Lung (tissue), 12 donors: Measurements from ENCODE around the gene MMS19. TPM values are rescaled to one million over a fixed set of nuclear protein-coding genes. Genes with fewer than 3 reads are reported as not detected.

ENCODE experiments used
- ATAC-seq: fragments of 200-7000 bp; cut with Tn5 transposase; one replicate; pipeline ENCODE4 v1.9.1; 2020; ENCODE audit warnings: moderate number of reproducible peaks; ENCODE audit not compliant: insufficient read depth, low FRiP score
- DNase-seq, 3 donors: peaks; one replicate each; pipeline ENCODE4 v3.0.0-alpha.2; 2013 to 2017
- H3K27ac ChIP-seq, 2 donors: one replicate each; pipeline ENCODE4 v1.5.1; 2013; ENCODE audit warnings: mild to moderate bottlenecking in 2 of 2, moderate library complexity in 2 of 2, control low read depth in 1 of 2, inconsistent platforms in 1 of 2, low read depth in 1 of 2, low read length in 1 of 2
- H3K27me3 ChIP-seq, 3 donors: one replicate each; pipeline ENCODE4 v1.5.1; 2013; ENCODE audit warnings: low read length in 2 of 3; ENCODE audit not compliant: control insufficient read depth in 3 of 3, insufficient read depth in 3 of 3
- H3K36me3 ChIP-seq, 4 donors: one replicate each; pipeline ENCODE4 v1.5.1; 2013; ENCODE audit warnings: low read length in 4 of 4, mild to moderate bottlenecking in 1 of 4, moderate library complexity in 1 of 4; ENCODE audit not compliant: control insufficient read depth in 4 of 4, insufficient read depth in 4 of 4
- H3K4me1 ChIP-seq, 5 donors: one replicate each; pipeline ENCODE4 v1.5.1; 2013; ENCODE audit warnings: low read length in 5 of 5, mild to moderate bottlenecking in 2 of 5, moderate library complexity in 1 of 5; ENCODE audit not compliant: control insufficient read depth in 5 of 5, insufficient read depth in 5 of 5
- H3K4me3 ChIP-seq: one replicate; pipeline ENCODE4 v1.5.1; 2013; ENCODE audit warnings: mild to moderate bottlenecking, control low read depth, moderate library complexity
- H3K9ac ChIP-seq, 2 donors: one replicate each; pipeline ENCODE4 v1.5.1; 2013; ENCODE audit warnings: low read length in 2 of 2, control low read depth in 1 of 2; ENCODE audit not compliant: insufficient read depth in 1 of 2
- H3K9me3 ChIP-seq, 4 donors: one replicate each; pipeline ENCODE4 v1.5.1; 2013; ENCODE audit warnings: low read length in 3 of 4, mild to moderate bottlenecking in 1 of 4, moderate library complexity in 1 of 4; ENCODE audit not compliant: control insufficient read depth in 4 of 4, insufficient read depth in 3 of 4
- WGBS, 2 donors: extraction: QIAGEN DNeasy Blood & Tissue Kit; methylation state at CpG; one replicate each; pipeline ENCODE4 v1.1.7; 2013; 5-methylcytosine and 5-hydroxymethylcytosine counted together
- polyA plus RNA-seq, 2 donors: library from polyadenylated mRNA; stranded (reverse); fragments of 200-250 nt; gene quantifications; one replicate each; pipeline ENCODE4 v1.2.1, GENCODE V29; 2013
- total RNA-seq, 2 donors: library from RNA; depleted of rRNA in 1 of 2; stranded (reverse); fragments of >200 nt in 1 of 2; gene quantifications; one replicate each; pipeline ENCODE4 v1.2.1, GENCODE V29; 2014 to 2021
- TF ChIP-seq, protein P1 (sequence below): IDR thresholded peaks from 2 replicates; pipeline ENCODE4 v1.5.1; 2012; ENCODE audit warnings: mild to moderate bottlenecking; ENCODE audit errors: control extremely low read depth, extremely low read depth
- donor health status: control.
- donor health status: control.
- donor health status: Bipolar disorder and iron deficiency.
- donor health status: healthy.
- donor health status: DM: yes; HTN: yes; CAD: no.

Gene MMS19
- total and polyA plus RNA-seq, 4 donors, result 39.9 to 74.5 (median 62.5) TPM

DNA sequence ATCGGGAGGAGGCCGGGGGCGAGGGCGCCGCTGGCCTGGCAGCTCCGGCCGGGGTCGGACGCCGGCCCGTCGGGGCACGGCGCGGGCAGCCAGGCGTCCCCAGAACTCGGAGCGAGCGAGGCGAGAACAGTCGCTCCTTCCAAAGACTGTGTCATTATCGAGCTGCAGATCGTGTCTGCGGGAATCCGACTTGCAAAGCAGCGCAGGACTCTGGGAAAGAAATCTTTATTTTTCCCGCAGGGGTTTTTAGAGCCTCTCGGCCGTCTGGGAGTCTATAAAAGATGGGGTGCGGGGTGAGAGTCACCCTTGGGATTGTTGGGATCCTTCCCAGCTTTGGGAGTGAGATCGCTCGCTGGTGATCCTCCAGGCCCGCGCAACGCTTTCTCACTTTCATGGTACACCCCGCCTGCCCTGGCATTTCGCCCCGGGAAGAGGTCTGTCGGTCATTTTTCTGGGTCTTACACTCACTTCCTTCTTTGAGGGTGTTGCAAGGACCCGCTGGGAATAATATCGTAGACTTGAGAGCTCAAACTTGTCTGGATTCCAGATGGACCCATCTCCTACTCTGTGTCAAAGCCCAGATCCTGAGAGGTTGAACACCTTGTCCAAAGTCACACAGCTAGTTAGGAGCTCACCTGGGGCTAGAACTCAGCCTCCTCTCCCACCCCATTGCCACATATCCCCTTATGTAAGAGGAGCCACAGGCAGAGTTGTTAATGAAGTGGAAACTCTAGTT is 1.5 kb upstream of the MMS19 start:
- Histone ChIP-seq H3K9me3 (no peaks in the 10 kb centered on the region), H3K27ac (peak overlapping the region; percentile 96 to 98), H3K4me1 (peaks cover 11 to 21% (median 16%) of the 10 kb centered on the region in 5 donors), H3K36me3 (peaks cover 0 to 3% (median 0%) of the 10 kb centered on the region in 4 donors), H3K27me3 (no peaks in the 10 kb centered on the region), H3K4me3 (peak overlapping the region; percentile 83), H3K9ac (peak overlapping the region; percentile 26 to 34)
- ATAC-seq, result no peak
- TF ChIP-seq, protein P1, sequence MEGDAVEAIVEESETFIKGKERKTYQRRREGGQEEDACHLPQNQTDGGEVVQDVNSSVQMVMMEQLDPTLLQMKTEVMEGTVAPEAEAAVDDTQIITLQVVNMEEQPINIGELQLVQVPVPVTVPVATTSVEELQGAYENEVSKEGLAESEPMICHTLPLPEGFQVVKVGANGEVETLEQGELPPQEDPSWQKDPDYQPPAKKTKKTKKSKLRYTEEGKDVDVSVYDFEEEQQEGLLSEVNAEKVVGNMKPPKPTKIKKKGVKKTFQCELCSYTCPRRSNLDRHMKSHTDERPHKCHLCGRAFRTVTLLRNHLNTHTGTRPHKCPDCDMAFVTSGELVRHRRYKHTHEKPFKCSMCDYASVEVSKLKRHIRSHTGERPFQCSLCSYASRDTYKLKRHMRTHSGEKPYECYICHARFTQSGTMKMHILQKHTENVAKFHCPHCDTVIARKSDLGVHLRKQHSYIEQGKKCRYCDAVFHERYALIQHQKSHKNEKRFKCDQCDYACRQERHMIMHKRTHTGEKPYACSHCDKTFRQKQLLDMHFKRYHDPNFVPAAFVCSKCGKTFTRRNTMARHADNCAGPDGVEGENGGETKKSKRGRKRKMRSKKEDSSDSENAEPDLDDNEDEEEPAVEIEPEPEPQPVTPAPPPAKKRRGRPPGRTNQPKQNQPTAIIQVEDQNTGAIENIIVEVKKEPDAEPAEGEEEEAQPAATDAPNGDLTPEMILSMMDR, result no peak
- DNase-seq, result peak; percentile 65 to 75 (median 69)
- WGBS, 2 donors, result 1% methylated on average over 41 of the region's 41 CpGs

DNA sequence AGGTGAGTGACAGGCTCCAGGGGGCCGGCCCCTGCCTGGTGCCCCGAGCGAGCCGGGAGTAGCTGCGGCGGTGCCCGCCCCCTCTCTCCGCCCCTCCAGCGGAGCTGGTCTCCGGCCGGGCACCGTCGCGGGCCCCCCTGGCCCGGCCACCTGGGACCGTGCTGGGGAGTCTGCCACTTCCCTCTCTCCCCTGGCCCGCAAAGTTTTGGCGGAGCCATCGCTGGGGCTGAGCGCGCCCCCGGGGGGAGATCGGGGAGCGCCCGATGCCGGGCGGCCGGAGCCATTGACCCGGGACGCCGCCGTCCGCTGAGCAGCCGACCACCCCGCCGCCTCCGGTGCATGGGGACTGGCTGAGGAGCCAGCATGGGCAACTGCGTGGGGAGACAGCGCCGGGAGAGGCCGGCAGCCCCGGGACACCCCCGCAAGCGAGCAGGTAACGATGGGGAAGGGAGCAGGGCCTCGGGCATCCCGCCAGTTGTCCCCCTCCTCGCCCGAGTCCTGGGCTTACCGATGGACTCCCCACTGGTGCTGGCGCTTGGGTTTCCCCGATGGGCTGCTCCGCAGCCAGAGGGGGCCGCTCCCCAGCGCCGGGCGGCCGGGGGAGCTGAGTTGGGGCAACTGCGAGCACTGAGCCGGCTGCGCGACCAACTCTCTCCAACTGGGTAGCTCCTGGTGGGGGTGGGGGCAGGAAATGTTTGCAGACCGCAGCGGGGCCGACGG is 779 bp upstream of the MMS19 start, which contains the start of gene UBTD1:
Gene UBTD1 (plus strand): TSS at position 84 of the 720 bp plus-strand sequence. CDS start 280 bp downstream, at position 364.
- no peak for ATAC-seq
- H3K4me1 ChIP-seq, result peaks cover 12 to 23% (median 20%) of the 10 kb centered on the region in 5 donors

DNA sequence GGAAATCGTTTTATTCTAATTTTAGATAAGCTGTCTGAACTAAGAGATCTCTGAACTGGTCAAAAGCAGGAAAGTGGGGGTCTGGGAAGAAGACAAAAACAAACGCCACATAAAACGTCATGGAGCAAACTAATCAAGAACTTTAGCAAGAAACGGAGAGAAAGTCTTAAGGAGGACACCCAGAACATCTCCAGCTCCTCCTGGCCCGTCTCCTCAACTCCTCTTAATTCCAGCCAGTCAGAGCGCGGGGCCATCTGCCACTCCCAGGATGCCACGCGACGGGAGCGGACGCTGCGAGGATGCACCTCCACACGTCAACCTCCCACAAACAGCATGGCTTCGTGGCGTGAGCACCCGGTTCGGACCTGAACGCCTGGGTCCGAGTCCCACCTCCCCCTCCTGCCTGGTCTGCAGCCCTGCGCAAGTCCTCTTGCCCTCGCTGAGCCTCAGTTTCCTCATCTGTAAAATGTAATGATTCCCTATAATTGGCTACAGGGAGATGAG is 598 bp downstream of the MMS19 start:
- DNase-seq (peak; percentile 63 to 69 (median 63)), ATAC-seq (no peak)
- 0% methylated on average over 22 of the region's 22 CpGs for WGBS, 2 donors
- TF ChIP-seq, protein P1, result no peak
- Histone ChIP-seq H3K4me1 (peaks cover 12 to 22% (median 20%) of the 10 kb centered on the region in 5 donors), H3K27ac (peak overlapping the region; percentile 96 to 98), H3K9me3 (no peaks in the 10 kb centered on the region), H3K36me3 (peaks cover 0 to 3% (median under 1%) of the 10 kb centered on the region in 4 donors), H3K4me3 (peak overlapping the region; percentile 93), H3K27me3 (no peaks in the 10 kb centered on the region), H3K9ac (peak overlapping the region; percentile 37 to 88)

More for the DNA sequence above, 779 bp upstream of the MMS19 start, which contains the start of gene UBTD1:
- Histone ChIP-seq H3K36me3 (peaks cover 0 to 3% (median 0%) of the 10 kb centered on the region in 4 donors), H3K27me3 (no peaks in the 10 kb centered on the region), H3K4me3 (peak within 1 kb of the TSS; percentile 93), H3K27ac (peak within 1 kb of the TSS; percentile 96 to 98), H3K9me3 (no peaks in the 10 kb centered on the region), H3K9ac (peak within 1 kb of the TSS; percentile 37 to 88)
- DNase-seq, result peak; percentile 50 to 62 (median 58)
- WGBS, 2 donors, result 0 to 1% methylated on average over 47 to 66 of the region's 66 CpGs
- TF ChIP-seq, protein P1, result no peak
